MM.1S (cell line): ENCODE measurements around the gene OXLD1.

Experiments used
- DNase-seq: peaks from one replicate; pipeline ENCODE4 v3.0.0-alpha.2; 2015
- H2AFZ ChIP-seq: fragments of 300-600 bp; sonication (generic); 2 replicates; pipeline ENCODE4 v1.6.0; 2016; ENCODE audit warnings: antibody characterized with exemption, low read length
- H3F3A ChIP-seq: fragments of 300-600 bp; sonication (generic); 2 replicates; pipeline ENCODE4 v1.6.1; 2016; ENCODE audit warnings: mild to moderate bottlenecking, antibody characterized with exemption, low read length, moderate library complexity, mixed read lengths; ENCODE audit not compliant: insufficient read depth
- H3K27ac ChIP-seq: fragments of 300-600 bp; sonication (generic); 2 replicates; pipeline ENCODE4 v1.5.1; 2016; ENCODE audit warnings: mild to moderate bottlenecking, low read length
- H3K27me3 ChIP-seq: fragments of 300-600 bp; sonication (generic); replicated peaks from 2 replicates; pipeline ENCODE4 v1.6.0; 2016; ENCODE audit warnings: low read length; ENCODE audit not compliant: insufficient read depth
- H3K36me3 ChIP-seq: fragments of 300-600 bp; sonication (generic); replicated peaks from 2 replicates; pipeline ENCODE4 v1.6.1; 2016; ENCODE audit warnings: mild to moderate bottlenecking, low read length, mixed read lengths; ENCODE audit not compliant: insufficient read depth
- H3K4me1 ChIP-seq: fragments of 300-600 bp; sonication (generic); 2 replicates; pipeline ENCODE4 v1.6.1; 2016; ENCODE audit warnings: low read length, mixed read lengths
- H3K4me2 ChIP-seq: fragments of 300-600 bp; sonication (generic); 2 replicates; pipeline ENCODE4 v1.6.0; 2016; ENCODE audit warnings: low read depth, low read length
- H3K4me3 ChIP-seq: fragments of 300-600 bp; sonication (generic); 2 replicates; pipeline ENCODE4 v1.5.1; 2016; ENCODE audit warnings: low read length, mixed read lengths
- H3K79me2 ChIP-seq: fragments of 300-600 bp; sonication (generic); 2 replicates; pipeline ENCODE4 v1.6.1; 2016; ENCODE audit warnings: mixed run types, low read length, mixed read lengths
- H3K9ac ChIP-seq: fragments of 300-600 bp; sonication (generic); 2 replicates; pipeline ENCODE4 v1.6.1; 2016; ENCODE audit warnings: low read length, mixed read lengths
- H3K9me2 ChIP-seq: fragments of 300-600 bp; sonication (generic); replicated peaks from 2 replicates; pipeline ENCODE4 v1.6.1; 2016; ENCODE audit warnings: mild to moderate bottlenecking, low read length, mixed read lengths; ENCODE audit not compliant: insufficient read depth
- H3K9me3 ChIP-seq: fragments of 300-600 bp; sonication (generic); replicated peaks from 2 replicates; pipeline ENCODE4 v1.6.1; 2016; ENCODE audit warnings: mild to moderate bottlenecking, low read length, mixed read lengths; ENCODE audit not compliant: insufficient read depth
- H4K20me1 ChIP-seq: fragments of 300-600 bp; sonication (generic); 2 replicates; pipeline ENCODE4 v1.6.1; 2016; ENCODE audit warnings: mild to moderate bottlenecking, low read length, moderate library complexity, mixed read lengths; ENCODE audit not compliant: insufficient read depth
- EZH2 ChIP-seq: fragments of 300-600 bp; sonication (generic); optimal IDR thresholded peaks from 2 replicates; pipeline ENCODE3; 2017; ENCODE audit warnings: low read depth, mild to moderate bottlenecking, antibody characterized with exemption, low read length, mixed read lengths
- EZH2phosphoT487 ChIP-seq: fragments of 300-600 bp; sonication (generic); IDR thresholded peaks from 2 replicates; pipeline ENCODE4 v1.6.1; 2018; ENCODE audit warnings: antibody characterized with exemption, low read length
- TF ChIP-seq, protein P1 (sequence below): fragments of 300-600 bp; sonication (generic); IDR thresholded peaks from 2 replicates; pipeline ENCODE4 v1.5.1; 2016; ENCODE audit warnings: antibody characterized with exemption, low read length, mixed read lengths

The OXLD1 gene

DNA sequence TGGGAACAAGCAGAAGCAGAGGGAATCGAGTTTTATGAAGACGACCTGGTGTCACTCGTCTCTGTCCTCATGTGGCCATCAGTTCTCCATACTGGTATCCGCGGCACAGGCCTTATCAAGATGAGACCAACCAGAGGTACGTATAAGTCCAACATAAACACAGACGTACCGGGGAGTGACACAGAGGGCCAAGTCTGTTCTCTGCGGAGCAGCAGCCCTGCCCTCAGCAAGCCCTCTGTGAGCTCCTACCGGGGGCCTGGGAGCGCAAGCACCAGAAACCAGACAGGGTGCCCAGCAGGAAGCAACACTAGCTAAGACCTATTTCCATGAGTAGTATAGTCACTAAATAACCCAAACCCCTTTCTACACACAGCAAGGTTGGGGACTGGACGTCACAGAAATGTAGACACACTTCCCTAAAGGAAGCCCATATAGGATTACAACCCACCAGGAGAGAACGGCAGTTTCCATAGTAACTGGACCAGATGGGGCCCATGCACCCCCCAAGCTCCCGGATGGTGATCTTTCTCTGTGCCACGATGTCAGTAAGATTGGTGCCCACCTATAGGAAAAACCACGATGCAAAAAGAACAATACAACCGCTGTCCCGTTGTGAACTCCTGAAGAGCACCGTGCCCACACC is 16.3 kb upstream of the OXLD1 start:
- no peaks in the 10 kb centered on the region for H3K27me3 ChIP-seq
- 0 out of 2 replicates have a peak, but pooled peaks cover 16% of the 10 kb centered on the region for H3K4me1 ChIP-seq
- H3F3A ChIP-seq, result no peaks in the 10 kb centered on the region
- no peaks in the 10 kb centered on the region for H4K20me1 ChIP-seq
- peak overlapping the region; percentile 87 for H3K9ac ChIP-seq
- H3K9me3 ChIP-seq, result no peaks in the 10 kb centered on the region
- peak overlapping the region; percentile 96 for H3K4me2 ChIP-seq
- peak overlapping the region; percentile 94 for H3K4me3 ChIP-seq
- TF ChIP-seq EZH2, result no peak
- TF ChIP-seq EZH2phosphoT487, result no peak
- TF ChIP-seq, protein P1, sequence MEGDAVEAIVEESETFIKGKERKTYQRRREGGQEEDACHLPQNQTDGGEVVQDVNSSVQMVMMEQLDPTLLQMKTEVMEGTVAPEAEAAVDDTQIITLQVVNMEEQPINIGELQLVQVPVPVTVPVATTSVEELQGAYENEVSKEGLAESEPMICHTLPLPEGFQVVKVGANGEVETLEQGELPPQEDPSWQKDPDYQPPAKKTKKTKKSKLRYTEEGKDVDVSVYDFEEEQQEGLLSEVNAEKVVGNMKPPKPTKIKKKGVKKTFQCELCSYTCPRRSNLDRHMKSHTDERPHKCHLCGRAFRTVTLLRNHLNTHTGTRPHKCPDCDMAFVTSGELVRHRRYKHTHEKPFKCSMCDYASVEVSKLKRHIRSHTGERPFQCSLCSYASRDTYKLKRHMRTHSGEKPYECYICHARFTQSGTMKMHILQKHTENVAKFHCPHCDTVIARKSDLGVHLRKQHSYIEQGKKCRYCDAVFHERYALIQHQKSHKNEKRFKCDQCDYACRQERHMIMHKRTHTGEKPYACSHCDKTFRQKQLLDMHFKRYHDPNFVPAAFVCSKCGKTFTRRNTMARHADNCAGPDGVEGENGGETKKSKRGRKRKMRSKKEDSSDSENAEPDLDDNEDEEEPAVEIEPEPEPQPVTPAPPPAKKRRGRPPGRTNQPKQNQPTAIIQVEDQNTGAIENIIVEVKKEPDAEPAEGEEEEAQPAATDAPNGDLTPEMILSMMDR, result no peak
- H2AFZ ChIP-seq, result peak overlapping the region; percentile 83; the same call in 1 of the 2 replicates
- H3K79me2 ChIP-seq, result peaks cover 59% of the 10 kb centered on the region
- no peak overlapping the region for H3K27ac ChIP-seq
- no peak for DNase-seq
- H3K36me3 ChIP-seq, result peaks cover 7% of the 10 kb centered on the region; the same call in 1 of the 2 replicates
- no peaks in the 10 kb centered on the region for H3K9me2 ChIP-seq

DNA sequence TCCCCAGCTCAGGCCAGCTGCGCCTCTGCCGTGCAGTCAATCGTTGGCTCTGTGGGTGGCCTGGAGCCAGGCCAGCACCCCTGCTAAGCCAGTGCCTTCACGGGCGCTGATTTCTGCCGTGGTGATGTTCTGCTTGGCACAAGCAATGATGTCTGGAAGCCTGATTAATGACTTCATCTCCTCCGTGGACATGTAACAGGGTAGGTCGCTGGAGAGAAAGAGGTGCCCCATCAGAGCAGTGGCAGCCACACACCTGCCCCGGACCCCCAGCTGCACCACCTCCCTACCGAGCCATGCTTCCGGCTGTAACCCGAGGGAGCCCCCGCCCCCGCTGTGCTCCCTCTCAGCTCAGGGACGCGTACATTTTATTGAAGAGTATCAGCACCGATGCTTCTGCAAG is 15.3 kb upstream of the OXLD1 start:
- Histone ChIP-seq H2AFZ (no peak overlapping the region), H3K27ac (no peak overlapping the region), H3K36me3 (0 out of 2 replicates have a peak, but pooled peaks cover 7% of the 10 kb centered on the region), H3K9me3 (no peaks in the 10 kb centered on the region), H3K27me3 (no peaks in the 10 kb centered on the region), H3K79me2 (peaks cover 49% of the 10 kb centered on the region), H3K9ac (no peak overlapping the region), H3K4me2 (no peak overlapping the region), H3K4me3 (no peak overlapping the region), H3K4me1 (0 out of 2 replicates have a peak, but pooled peaks cover 16% of the 10 kb centered on the region), H3F3A (no peaks in the 10 kb centered on the region), H4K20me1 (no peaks in the 10 kb centered on the region), H3K9me2 (no peaks in the 10 kb centered on the region)
- no peak for TF ChIP-seq EZH2phosphoT487
- TF ChIP-seq, protein P1, result no peak
- no peak for DNase-seq

DNA sequence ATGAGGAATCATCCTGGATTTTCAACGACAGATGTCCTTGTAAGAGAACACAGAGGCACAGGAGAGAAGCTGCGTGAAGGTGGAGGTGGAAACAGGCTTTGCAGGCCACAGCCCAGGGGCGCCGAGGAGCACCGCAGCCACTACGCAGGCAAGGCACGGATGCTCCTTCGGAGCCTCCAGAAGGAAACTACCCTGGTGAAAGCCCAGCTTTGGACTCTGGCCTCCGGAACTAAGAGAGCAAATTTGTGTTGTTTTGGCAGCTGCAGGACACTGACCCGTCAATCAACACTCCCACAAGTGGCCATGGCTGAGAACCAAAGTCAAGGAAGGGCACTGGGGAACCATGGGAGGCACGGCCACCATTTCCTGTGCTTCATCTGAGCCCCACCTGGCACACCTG is 13.7 kb upstream of the OXLD1 start:
- Histone ChIP-seq H3K9me2 (no peaks in the 10 kb centered on the region), H3K4me1 (0 out of 2 replicates have a peak, but pooled peaks cover 9% of the 10 kb centered on the region), H3K36me3 (no peaks in the 10 kb centered on the region), H3F3A (no peaks in the 10 kb centered on the region), H4K20me1 (no peaks in the 10 kb centered on the region), H3K9me3 (no peaks in the 10 kb centered on the region), H3K9ac (no peak overlapping the region), H2AFZ (no peak overlapping the region), H3K4me2 (no peak overlapping the region), H3K27ac (no peak overlapping the region), H3K4me3 (no peak overlapping the region), H3K79me2 (peaks cover 34% of the 10 kb centered on the region), H3K27me3 (no peaks in the 10 kb centered on the region)
- DNase-seq, result no peak
- TF ChIP-seq EZH2 (no peak), EZH2phosphoT487 (no peak)
- TF ChIP-seq, protein P1, result no peak
